K562 treated with DMSO at 1 percent for 24 hours (cell line): ENCODE results near the gene ALG11. TPM values are rescaled to one million over a fixed set of nuclear protein-coding genes. Genes with fewer than 3 reads are reported as not detected.

Experiments used
- total RNA-seq: library from RNA; unstranded; fragments of 300-600 nt; gene quantifications from 2 replicates; pipeline ENCODE4 v1.2.3, GENCODE V29; 2022; ENCODE audit warnings: low read depth; ENCODE audit not compliant: insufficient read depth

ALG11 gene
- 10.9 and 11.5 TPM in 2 replicates for total RNA-seq

GRCh38 chr13:52011632-52012511 is at the start of gene ALG11:
Gene ALG11, plus strand, starts transcription at chr13:52012398. Its CDS starts 21 bp downstream, at chr13:52012419.

GRCh38 chr13:52010890-52011631 is 1.1 kb upstream of the ALG11 start, which contains the start of gene ATP7B:
Gene ATP7B, minus strand, starts transcription at chr13:52011450. Its CDS starts 113 bp downstream, at chr13:52011337.

GRCh38 chr13:52024481-52024880 is 12.3 kb downstream of the ALG11 start, which contains the start of gene UTP14C:
Gene UTP14C, plus strand, starts transcription at chr13:52024691. Its CDS starts 4,114 bp downstream, at chr13:52028805.

Other genes with a start within 250 kb of the ALG11 start
- 1.6 and 2.9 TPM in 2 replicates for gene DHRS12, start 208.2 kb upstream of the ALG11 start, total RNA-seq
- not detected in 2 replicates for gene TMEM272, start 167.2 kb upstream of the ALG11 start, total RNA-seq
- 0.67 TPM in 1 of 2 replicates, not detected in the other for gene CCDC70, start 150.4 kb upstream of the ALG11 start, total RNA-seq
- 7.9 TPM in 2 replicates for gene ATP7B, start 948 bp upstream of the ALG11 start, total RNA-seq
- gene UTP14C, start 12.3 kb downstream of the ALG11 start, total RNA-seq, result 3.2 and 3.3 TPM in 2 replicates
- 0.28 TPM in 1 of 2 replicates, not detected in the other for gene NEK5, start 116.7 kb downstream of the ALG11 start, total RNA-seq
- 5.3 and 7.5 TPM in 2 replicates for gene NEK3, start 147.2 kb downstream of the ALG11 start, total RNA-seq